ENCODE data around the gene MFSD11. TPM values are rescaled to one million over a fixed set of nuclear protein-coding genes. Genes with fewer than 3 reads are reported as not detected.

Gene MFSD11
- total RNA-seq, 1 experiment from 2014 or later, result 16.6 TPM

- H3F3A ChIP-seq (ENCODE audit: low read length, unreplicated experiment), result no peaks in the 10 kb centered on the region
Measured at GRCh38 chr17:76775021-76775600, 37.2 kb downstream of the MFSD11 start.

GRCh38 chr17:76781056-76781982 lies 43.4 kb downstream of the MFSD11 start:
- H3K4me2 ChIP-seq (ENCODE audit: low read length), result no peak overlapping the region
- no peaks in the 10 kb centered on the region for H3K27me3 ChIP-seq (ENCODE audit: low read length)
- TF ChIP-seq EZH2phosphoT487 (IDR thresholded peaks at IDR 0.05; ENCODE audit: borderline replicate concordance, low read length) (no peak), EZH2 (IDR thresholded peaks at IDR 0.05; ENCODE audit: low read length, unreplicated experiment) (no peak), CTCF (conservative IDR thresholded peaks at IDR 0.05; ENCODE audit: low read depth, low read length) (peak; percentile 32; the same call in 1 of the 2 replicates)
- intact Hi-C loops (cut with micrococcal nuclease), result no loop called here
- no peaks in the 10 kb centered on the region for H3K9me3 ChIP-seq (ENCODE audit: low read length)
- no peaks in the 10 kb centered on the region for H4K20me1 ChIP-seq (ENCODE audit: low read length)
- H3K4me3 ChIP-seq (ENCODE audit: low read length), result no peak overlapping the region
- peaks cover 13% of the 10 kb centered on the region; the same call in 1 of the 2 replicates for H3K36me3 ChIP-seq (ENCODE audit: low read depth, low read length)
- H3K9ac ChIP-seq (ENCODE audit: low read length), result no peak overlapping the region
- H3K79me2 ChIP-seq (ENCODE audit: low read length), result no peaks in the 10 kb centered on the region
- no peaks in the 10 kb centered on the region for H3K4me1 ChIP-seq (ENCODE audit: insufficient read depth, low read length)
- H3K27ac ChIP-seq (ENCODE audit: low read length), result no peak overlapping the region
- no TSS peak for BruUV-seq (replicated peaks)
- no peak for DNase-seq
- H2AFZ ChIP-seq (ENCODE audit: low read length), result no peak overlapping the region
- H3F3A ChIP-seq (ENCODE audit: low read length, unreplicated experiment), result no peaks in the 10 kb centered on the region
- ChIA-PET CTCF (no interaction called here), POLR2A (ENCODE audit: unreplicated experiment) (no interaction called here)
- no peaks in the 10 kb centered on the region for H3K9me2 ChIP-seq (replicated peaks; ENCODE audit: low read length)
- ATAC-seq, result no peak

More at GRCh38 chr17:76775021-76775600, 37.2 kb downstream of the MFSD11 start:
- Histone ChIP-seq H2AFZ (ENCODE audit: low read length) (no peak overlapping the region), H3K9me2 (replicated peaks; ENCODE audit: low read length) (no peaks in the 10 kb centered on the region), H3K27me3 (ENCODE audit: low read length) (no peaks in the 10 kb centered on the region), H3K9ac (ENCODE audit: low read length) (no peak overlapping the region), H3K4me2 (ENCODE audit: low read length) (no peak overlapping the region), H3K27ac (ENCODE audit: low read length) (no peak overlapping the region), H3K4me1 (ENCODE audit: insufficient read depth, low read length) (peaks cover 10% of the 10 kb centered on the region), H3K79me2 (ENCODE audit: low read length) (no peaks in the 10 kb centered on the region), H3K9me3 (ENCODE audit: low read length) (no peaks in the 10 kb centered on the region), H3K36me3 (ENCODE audit: low read depth, low read length) (peaks cover 27% of the 10 kb centered on the region), H4K20me1 (ENCODE audit: low read length) (no peaks in the 10 kb centered on the region), H3K4me3 (ENCODE audit: low read length) (no peak overlapping the region)
- no peak for TF ChIP-seq EZH2phosphoT487 (IDR thresholded peaks at IDR 0.05; ENCODE audit: borderline replicate concordance, low read length)
- TF ChIP-seq EZH2 (IDR thresholded peaks at IDR 0.05; ENCODE audit: low read length, unreplicated experiment), result no peak
- TF ChIP-seq CTCF (conservative IDR thresholded peaks at IDR 0.05; ENCODE audit: low read depth, low read length), result no peak
- DNase-seq (no peak), ATAC-seq (no peak)
- POLR2A ChIA-PET (ENCODE audit: unreplicated experiment), result no interaction called here
- CTCF ChIA-PET, result no interaction called here
- intact Hi-C loops (cut with micrococcal nuclease), result no loop called here
- BruUV-seq (replicated peaks), result no TSS peak

- POLR2A ChIA-PET (ENCODE audit: unreplicated experiment), result no interaction called here
- no peak for TF ChIP-seq EZH2 (IDR thresholded peaks at IDR 0.05; ENCODE audit: low read length, unreplicated experiment)
- no peak for TF ChIP-seq CTCF (conservative IDR thresholded peaks at IDR 0.05; ENCODE audit: low read depth, low read length)
- TF ChIP-seq EZH2phosphoT487 (IDR thresholded peaks at IDR 0.05; ENCODE audit: borderline replicate concordance, low read length), result no peak
- Histone ChIP-seq H3F3A (ENCODE audit: low read length, unreplicated experiment) (no peaks in the 10 kb centered on the region), H3K9me3 (ENCODE audit: low read length) (no peaks in the 10 kb centered on the region), H3K9ac (ENCODE audit: low read length) (no peak overlapping the region), H3K4me3 (ENCODE audit: low read length) (no peak overlapping the region), H3K4me2 (ENCODE audit: low read length) (no peak overlapping the region), H3K36me3 (ENCODE audit: low read depth, low read length) (peaks cover 9% of the 10 kb centered on the region; the same call in 1 of the 2 replicates), H3K4me1 (ENCODE audit: insufficient read depth, low read length) (peaks cover 9% of the 10 kb centered on the region), H3K27me3 (ENCODE audit: low read length) (no peaks in the 10 kb centered on the region), H2AFZ (ENCODE audit: low read length) (no peak overlapping the region), H3K27ac (ENCODE audit: low read length) (no peak overlapping the region), H3K79me2 (ENCODE audit: low read length) (no peaks in the 10 kb centered on the region), H4K20me1 (ENCODE audit: low read length) (no peaks in the 10 kb centered on the region), H3K9me2 (replicated peaks; ENCODE audit: low read length) (no peaks in the 10 kb centered on the region)
- CTCF ChIA-PET, result no interaction called here
- no TSS peak for BruUV-seq (replicated peaks)
- intact Hi-C loops (cut with micrococcal nuclease), result no loop called here
- ATAC-seq, result no peak
- no peak for DNase-seq
Measured at GRCh38 chr17:76783146-76783545, 45.2 kb downstream of the MFSD11 start.
